ENCODE measurements around the gene RPL10. TPM values are rescaled to one million over a fixed set of nuclear protein-coding genes. Genes with fewer than 3 reads are reported as not detected.

Gene RPL10
- total RNA-seq, 2 donors from 2014 or later: 2,142 to 2,551 TPM

GRCh38 chrX:154412468-154412867 is 14.3 kb downstream of the RPL10 start:
- H3K27ac Mint-ChIP-seq: no peak overlapping the region
- H3K27me3 ChIP-seq (ENCODE audit: control insufficient read depth, insufficient read depth, low read length, poor library complexity, severe bottlenecking): no peaks in the 10 kb centered on the region
- TF ChIP-seq, protein P1, sequence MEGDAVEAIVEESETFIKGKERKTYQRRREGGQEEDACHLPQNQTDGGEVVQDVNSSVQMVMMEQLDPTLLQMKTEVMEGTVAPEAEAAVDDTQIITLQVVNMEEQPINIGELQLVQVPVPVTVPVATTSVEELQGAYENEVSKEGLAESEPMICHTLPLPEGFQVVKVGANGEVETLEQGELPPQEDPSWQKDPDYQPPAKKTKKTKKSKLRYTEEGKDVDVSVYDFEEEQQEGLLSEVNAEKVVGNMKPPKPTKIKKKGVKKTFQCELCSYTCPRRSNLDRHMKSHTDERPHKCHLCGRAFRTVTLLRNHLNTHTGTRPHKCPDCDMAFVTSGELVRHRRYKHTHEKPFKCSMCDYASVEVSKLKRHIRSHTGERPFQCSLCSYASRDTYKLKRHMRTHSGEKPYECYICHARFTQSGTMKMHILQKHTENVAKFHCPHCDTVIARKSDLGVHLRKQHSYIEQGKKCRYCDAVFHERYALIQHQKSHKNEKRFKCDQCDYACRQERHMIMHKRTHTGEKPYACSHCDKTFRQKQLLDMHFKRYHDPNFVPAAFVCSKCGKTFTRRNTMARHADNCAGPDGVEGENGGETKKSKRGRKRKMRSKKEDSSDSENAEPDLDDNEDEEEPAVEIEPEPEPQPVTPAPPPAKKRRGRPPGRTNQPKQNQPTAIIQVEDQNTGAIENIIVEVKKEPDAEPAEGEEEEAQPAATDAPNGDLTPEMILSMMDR (conservative IDR thresholded peaks at IDR 0.05): no peak
- H3K4me1 ChIP-seq (ENCODE audit: control insufficient read depth, insufficient read depth, low read length): no peaks in the 10 kb centered on the region
- H3K36me3 ChIP-seq (ENCODE audit: control insufficient read depth, insufficient read depth, low read length): no peaks in the 10 kb centered on the region
- peak overlapping the region; percentile 70 for H3K4me3 Mint-ChIP-seq
- H3K4me3 ChIP-seq (ENCODE audit: low read length): peak overlapping the region; percentile 76
- H3K9me3 Mint-ChIP-seq: peaks cover 51% of the 10 kb centered on the region
- WGBS, 2 experiments (ENCODE audit: insufficient coverage in 1 of 2, insufficient read length in 1 of 2): 83% methylated on average over 4 of the region's 4 CpGs; no CpG with 5 or more reads in 1 of the 2 experiments
- no peaks in the 10 kb centered on the region for H3K9me3 ChIP-seq (ENCODE audit: control insufficient read depth, low read length)
- H3K27me3 Mint-ChIP-seq (ENCODE audit: insufficient read depth): peaks cover 1% of the 10 kb centered on the region
- peaks cover 5% of the 10 kb centered on the region for H3K4me1 Mint-ChIP-seq
- H3K9ac ChIP-seq (ENCODE audit: extremely low read depth, low read length, poor library complexity, severe bottlenecking): no peak overlapping the region
- no peak for DNase-seq
- no peak overlapping the region for H3K27ac ChIP-seq (ENCODE audit: low read depth, low read length)
- H3K36me3 Mint-ChIP-seq (ENCODE audit: low read depth): peaks cover 3% of the 10 kb centered on the region

GRCh38 chrX:154413142-154413541 is 15.0 kb downstream of the RPL10 start:
- WGBS, 2 experiments (ENCODE audit: insufficient coverage in 1 of 2, insufficient read length in 1 of 2): 90% methylated on average over 7 of the region's 8 CpGs; no CpG with 5 or more reads in 1 of the 2 experiments
- no peak overlapping the region for H3K4me3 ChIP-seq (ENCODE audit: low read length)
- H3K9me3 Mint-ChIP-seq: peaks cover 53% of the 10 kb centered on the region
- H3K27me3 ChIP-seq (ENCODE audit: control insufficient read depth, insufficient read depth, low read length, poor library complexity, severe bottlenecking): no peaks in the 10 kb centered on the region
- no peak overlapping the region for H3K9ac ChIP-seq (ENCODE audit: extremely low read depth, low read length, poor library complexity, severe bottlenecking)
- no peaks in the 10 kb centered on the region for H3K9me3 ChIP-seq (ENCODE audit: control insufficient read depth, low read length)
- H3K4me1 ChIP-seq (ENCODE audit: control insufficient read depth, insufficient read depth, low read length): no peaks in the 10 kb centered on the region
- DNase-seq: no peak
- H3K27ac ChIP-seq (ENCODE audit: low read depth, low read length): no peak overlapping the region
- H3K4me3 Mint-ChIP-seq: no peak overlapping the region
- TF ChIP-seq, protein P1 (conservative IDR thresholded peaks at IDR 0.05): no peak
- H3K27ac Mint-ChIP-seq: no peak overlapping the region
- H3K36me3 ChIP-seq (ENCODE audit: control insufficient read depth, insufficient read depth, low read length): no peaks in the 10 kb centered on the region
- peaks cover 1% of the 10 kb centered on the region for H3K27me3 Mint-ChIP-seq (ENCODE audit: insufficient read depth)
- H3K4me1 Mint-ChIP-seq: peaks cover 5% of the 10 kb centered on the region
- peaks cover 3% of the 10 kb centered on the region for H3K36me3 Mint-ChIP-seq (ENCODE audit: low read depth)

GRCh38 chrX:154417157-154417556 is 19.0 kb downstream of the RPL10 start:
- WGBS, 2 experiments (ENCODE audit: insufficient coverage in 1 of 2, insufficient read length in 1 of 2): 94 to 95% methylated on average over 2 to 7 of the region's 7 CpGs
- no peaks in the 10 kb centered on the region for H3K27me3 Mint-ChIP-seq (ENCODE audit: insufficient read depth)
- no peak overlapping the region for H3K27ac Mint-ChIP-seq

More at GRCh38 chrX:154417157-154417556, 19.0 kb downstream of the RPL10 start:
- no peak overlapping the region for H3K27ac ChIP-seq (ENCODE audit: low read depth, low read length)
- TF ChIP-seq, protein P1 (conservative IDR thresholded peaks at IDR 0.05): no peak
- no peak overlapping the region for H3K9ac ChIP-seq (ENCODE audit: extremely low read depth, low read length, poor library complexity, severe bottlenecking)
- H3K27me3 ChIP-seq (ENCODE audit: control insufficient read depth, insufficient read depth, low read length, poor library complexity, severe bottlenecking): no peaks in the 10 kb centered on the region
- H3K4me1 ChIP-seq (ENCODE audit: control insufficient read depth, insufficient read depth, low read length): no peaks in the 10 kb centered on the region
- H3K4me3 ChIP-seq (ENCODE audit: low read length): no peak overlapping the region
- peaks cover 63% of the 10 kb centered on the region for H3K9me3 Mint-ChIP-seq
- H3K36me3 Mint-ChIP-seq (ENCODE audit: low read depth): peaks cover 5% of the 10 kb centered on the region
- H3K4me3 Mint-ChIP-seq: no peak overlapping the region
- H3K9me3 ChIP-seq (ENCODE audit: control insufficient read depth, low read length): no peaks in the 10 kb centered on the region
- no peaks in the 10 kb centered on the region for H3K36me3 ChIP-seq (ENCODE audit: control insufficient read depth, insufficient read depth, low read length)
- DNase-seq: no peak
- no peaks in the 10 kb centered on the region for H3K4me1 Mint-ChIP-seq
